GM18951 (cell line): ENCODE data around the gene MAPK9.

Source experiments
- POLR2A ChIP-seq: IDR thresholded peaks from 4 replicates; pipeline ENCODE4 v1.6.1; 2011; ENCODE audit warnings: mild to moderate bottlenecking; ENCODE audit not compliant: insufficient read length, insufficient read depth; ENCODE audit errors: extremely low read depth
- in situ Hi-C: fragments of 300-500 bp; cut with MboI; formaldehyde crosslinking; loops from one replicate; pipeline ENCODE4 v1.12.0; 2022; ENCODE audit warnings: low sequenced_read_pairs, mixed read lengths, inconsistent platforms; ENCODE audit not compliant: unreplicated experiment

The MAPK9 gene

DNA sequence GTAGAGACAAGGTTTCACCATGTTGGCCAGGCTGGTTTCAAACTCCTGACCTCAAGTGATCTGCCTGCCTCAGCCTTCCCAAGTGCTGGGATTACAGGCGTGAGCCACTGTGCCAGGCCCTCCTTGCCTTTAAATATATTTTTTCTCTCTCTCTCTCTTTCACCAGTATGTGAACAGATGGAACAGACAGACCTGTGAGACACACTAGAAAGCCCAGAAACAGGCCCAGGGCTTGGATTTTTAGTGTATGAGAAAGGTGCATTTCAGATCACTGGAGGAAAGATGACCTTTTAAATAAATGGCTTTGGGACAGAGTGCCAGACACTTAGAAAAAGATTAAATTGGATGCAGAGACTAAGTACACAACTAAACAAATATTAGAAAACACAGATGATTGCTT is 86.0 kb downstream of the MAPK9 start:
- in situ Hi-C loops = no loop called here
- no peak for TF ChIP-seq POLR2A

- TF ChIP-seq POLR2A = no peak
- in situ Hi-C loops = no loop called here
Measured at GRCh38 chr5:180204276-180204819, 87.5 kb downstream of the MAPK9 start.

- in situ Hi-C loops = no loop called here
- no peak for TF ChIP-seq POLR2A
Measured at GRCh38 chr5:180202939-180203573, 88.8 kb downstream of the MAPK9 start.

GRCh38 chr5:180201051-180201987 is 90.6 kb downstream of the MAPK9 start:
- in situ Hi-C loops = no loop called here

GRCh38 chr5:180199390-180199789 is 92.5 kb downstream of the MAPK9 start:
- in situ Hi-C loops = no loop called here
- no peak for TF ChIP-seq POLR2A

More at GRCh38 chr5:180201051-180201987, 90.6 kb downstream of the MAPK9 start:
- TF ChIP-seq POLR2A = no peak

GRCh38 chr5:180198208-180198607 is 93.7 kb downstream of the MAPK9 start:
- no peak for TF ChIP-seq POLR2A
- in situ Hi-C loops = no loop called here

DNA sequence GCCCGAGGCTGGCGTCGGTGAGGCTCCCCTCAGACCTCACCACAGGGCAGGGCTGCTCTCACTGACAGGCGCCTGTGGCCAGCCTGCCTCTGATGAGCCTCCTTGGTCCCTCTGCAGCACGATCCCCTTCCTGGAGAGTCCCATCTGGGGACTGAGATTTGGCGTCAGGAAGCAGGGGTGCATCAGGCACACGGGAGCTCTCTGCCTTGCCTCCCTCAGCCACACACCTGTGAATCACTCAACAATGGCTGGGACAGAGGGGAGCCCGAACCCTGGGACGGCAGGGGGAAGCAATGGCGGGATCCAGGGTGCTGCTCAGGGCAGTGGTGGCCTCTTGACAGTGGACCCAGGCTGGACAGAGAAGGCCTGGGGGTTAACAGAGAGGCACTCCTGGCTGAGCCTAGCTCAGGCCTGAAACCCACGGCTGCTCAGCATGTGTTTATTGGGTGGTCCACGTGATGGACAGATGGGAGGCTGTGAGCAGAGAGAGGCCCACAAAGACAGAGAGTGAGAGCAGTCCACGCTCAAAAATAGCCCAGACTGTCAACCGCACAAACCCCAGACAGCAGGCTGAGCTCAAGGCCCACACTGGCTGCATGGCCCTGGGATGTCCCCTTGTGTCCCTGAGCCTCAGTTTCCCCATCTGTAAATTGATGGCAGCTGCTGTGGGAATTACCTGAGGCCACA is 94.7 kb downstream of the MAPK9 start:
- in situ Hi-C loops = no loop called here
- TF ChIP-seq POLR2A = no peak

- in situ Hi-C loops = no loop called here
Measured at GRCh38 chr5:180194410-180195345, 97.2 kb downstream of the MAPK9 start.

GRCh38 chr5:180193749-180194375 is 98.0 kb downstream of the MAPK9 start:
- no peak for TF ChIP-seq POLR2A
- in situ Hi-C loops = no loop called here

More at GRCh38 chr5:180194410-180195345, 97.2 kb downstream of the MAPK9 start:
- TF ChIP-seq POLR2A = no peak

- in situ Hi-C loops = no loop called here
- no peak for TF ChIP-seq POLR2A
Measured at GRCh38 chr5:180191716-180192115, 100.2 kb downstream of the MAPK9 start.

DNA sequence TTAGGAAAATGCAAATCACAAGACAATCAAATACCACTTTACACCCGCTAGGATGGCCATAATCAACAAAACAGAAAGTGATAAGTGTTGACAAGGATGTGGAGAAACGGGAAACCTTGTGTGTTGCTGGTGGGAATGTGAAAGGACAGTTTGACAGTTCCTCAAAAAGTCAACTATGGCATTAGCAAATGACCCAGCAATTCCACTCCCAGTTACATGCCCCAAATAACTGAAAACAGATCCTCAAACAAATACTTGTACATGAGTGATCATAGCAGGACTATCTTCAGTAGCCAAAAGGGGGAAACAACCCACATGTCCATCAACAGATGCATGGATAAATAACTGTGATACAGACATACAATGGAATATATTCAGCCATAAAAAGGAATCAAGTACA is 104.1 kb downstream of the MAPK9 start:
- in situ Hi-C loops = no loop called here
- TF ChIP-seq POLR2A = no peak
